KG1 (cell line): Measurements from ENCODE around the gene PALB2.

Source experiments
- DNase-seq: peaks from one replicate; lab custom pipeline; 2025; lab: John Stamatoyannopoulos, UW

PALB2 gene

GRCh38 chr16:23581764-23582163 is 59.3 kb downstream of the PALB2 start:
- DNase-seq, result no peak

GRCh38 chr16:23580391-23580790 is 60.7 kb downstream of the PALB2 start:
- DNase-seq, result no peak

GRCh38 chr16:23579371-23579770 is 61.7 kb downstream of the PALB2 start:
- no peak for DNase-seq

GRCh38 chr16:23578101-23578830 is 62.8 kb downstream of the PALB2 start:
- DNase-seq, result no peak

GRCh38 chr16:23577493-23577892 is 63.6 kb downstream of the PALB2 start:
- DNase-seq, result no peak

GRCh38 chr16:23575834-23576233 is 65.3 kb downstream of the PALB2 start:
- DNase-seq, result no peak

GRCh38 chr16:23573817-23574216 is 67.3 kb downstream of the PALB2 start:
- no peak for DNase-seq

GRCh38 chr16:23572394-23572793 is 68.7 kb downstream of the PALB2 start:
- DNase-seq, result no peak

GRCh38 chr16:23571895-23572294 is 69.2 kb downstream of the PALB2 start:
- DNase-seq, result no peak

- DNase-seq, result no peak
These were observed 70.0 kb downstream of the PALB2 start for GRCh38 chr16:23570992-23571632.

- DNase-seq, result no peak
These were observed 73.5 kb downstream of the PALB2 start for GRCh38 chr16:23567602-23568001.

GRCh38 chr16:23566724-23567123 is 74.4 kb downstream of the PALB2 start:
- no peak for DNase-seq

GRCh38 chr16:23564575-23565363 is 76.3 kb downstream of the PALB2 start:
- DNase-seq, result no peak

- DNase-seq, result no peak
These were observed 77.9 kb downstream of the PALB2 start for GRCh38 chr16:23563186-23563585.

- DNase-seq, result no peak
These were observed 78.6 kb downstream of the PALB2 start for GRCh38 chr16:23562505-23562904.

- no peak for DNase-seq
These were observed 79.5 kb downstream of the PALB2 start for GRCh38 chr16:23561586-23561985.

- DNase-seq, result no peak
These were observed 83.1 kb downstream of the PALB2 start for GRCh38 chr16:23557779-23558702.

GRCh38 chr16:23556881-23557778 is 84.0 kb downstream of the PALB2 start, which contains the start of the genes EARS2 and UBFD1:
Gene EARS2, minus strand, starts transcription at chr16:23557350. Its CDS starts 7 bp downstream, at chr16:23557343.
Gene UBFD1, plus strand, starts transcription at chr16:23557727. Its CDS starts 16 bp downstream, at chr16:23557743.
- peak; percentile 95 for DNase-seq

GRCh38 chr16:23554536-23554935 is 86.6 kb downstream of the PALB2 start:
- DNase-seq, result no peak
